Ishikawa (cell line): ENCODE measurements around the gene TYMP.

ENCODE experiments used
- CEBPB ChIP-seq: IDR thresholded peaks from 2 replicates; pipeline ENCODE4 v1.6.1; 2012
- CREB1 ChIP-seq: IDR thresholded peaks from 2 replicates; pipeline ENCODE4 v1.6.1; 2012; ENCODE audit warnings: low read depth
- EP300 ChIP-seq: IDR thresholded peaks from 2 replicates; pipeline ENCODE4 v1.6.1; 2012; ENCODE audit warnings: borderline replicate concordance
- REST ChIP-seq: IDR thresholded peaks from 2 replicates; pipeline ENCODE4 v1.6.1; 2012; ENCODE audit warnings: low read depth, mild to moderate bottlenecking
- TCF12 ChIP-seq: IDR thresholded peaks from 2 replicates; pipeline ENCODE4 v1.6.1; 2012; ENCODE audit warnings: low read depth
- TF ChIP-seq, protein P1 (sequence below): IDR thresholded peaks from 2 replicates; pipeline ENCODE4 v1.6.1; 2012

GRCh38 chr22:50530877-50531545 is 1.2 kb upstream of the TYMP start:
- TF ChIP-seq EP300 (no peak), CREB1 (no peak), REST (no peak), TCF12 (no peak), CEBPB (no peak)
- TF ChIP-seq, protein P1, sequence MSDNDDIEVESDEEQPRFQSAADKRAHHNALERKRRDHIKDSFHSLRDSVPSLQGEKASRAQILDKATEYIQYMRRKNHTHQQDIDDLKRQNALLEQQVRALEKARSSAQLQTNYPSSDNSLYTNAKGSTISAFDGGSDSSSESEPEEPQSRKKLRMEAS, result no peak
